Measurements from ENCODE around the gene PRR12. TPM values are rescaled to one million over a fixed set of nuclear protein-coding genes. Genes with fewer than 3 reads are reported as not detected.

Gene PRR12
- total RNA-seq, 2 experiments from 2014 or later, result 33.0 to 36.2 TPM

- no peaks in the 10 kb centered on the region for H3K27me3 Mint-ChIP-seq
- ChIA-PET CTCF (interaction anchor here (0.9 to 10.7 kb wide), 5 partner anchors 8 to 78 kb away, joined by 3 to 297 read pairs (median 4); no protein-coding TSS in a partner anchor), POLR2A (interaction anchor here (0.7 to 5.6 kb wide), 8 partner anchors 7 to 86 kb away, joined by 3 to 41 read pairs (median 4); no protein-coding TSS in a partner anchor)
- DNase-seq, result peak; percentile 76
- H3K9me3 Mint-ChIP-seq, result no peaks in the 10 kb centered on the region
- H3K27ac Mint-ChIP-seq, result peak overlapping the region; percentile 91
- H3K36me3 Mint-ChIP-seq (ENCODE audit: low read depth), result peaks cover 54% of the 10 kb centered on the region
- H3K4me3 Mint-ChIP-seq, result peak overlapping the region; percentile 52
- peaks cover 79% of the 10 kb centered on the region for H3K4me1 Mint-ChIP-seq
Observed at GRCh38 chr19:49554701-49555181, 36.2 kb upstream of the PRR12 start.

GRCh38 chr19:49555600-49556411 lies 35.2 kb upstream of the PRR12 start:
- no peaks in the 10 kb centered on the region for H3K9me3 Mint-ChIP-seq
- peak overlapping the region; percentile 91 for H3K27ac Mint-ChIP-seq
- peak; percentile 87 for DNase-seq
- ChIA-PET POLR2A (interaction anchor here (0.7 to 5.6 kb wide), 4 partner anchors 6 to 52 kb away, joined by 3 to 38 read pairs (median 4); no protein-coding TSS in a partner anchor), CTCF (interaction anchor here (0.8 to 10.7 kb wide), 7 partner anchors 9 to 79 kb away, joined by 3 to 297 read pairs (median 4); no protein-coding TSS in a partner anchor)
- peaks cover 81% of the 10 kb centered on the region for H3K4me1 Mint-ChIP-seq
- H3K27me3 Mint-ChIP-seq, result no peaks in the 10 kb centered on the region
- peak overlapping the region; percentile 47 for H3K4me3 Mint-ChIP-seq
- peaks cover 64% of the 10 kb centered on the region for H3K36me3 Mint-ChIP-seq (ENCODE audit: low read depth)

- Mint-ChIP-seq H3K9me3 (no peaks in the 10 kb centered on the region), H3K27ac (peak overlapping the region; percentile 94), H3K27me3 (no peaks in the 10 kb centered on the region), H3K4me3 (peak overlapping the region; percentile 63), H3K4me1 (peaks cover 87% of the 10 kb centered on the region), H3K36me3 (ENCODE audit: low read depth) (peaks cover 64% of the 10 kb centered on the region)
- DNase-seq, result no peak
- ChIA-PET POLR2A (interaction anchor here (1.3 to 5.3 kb wide), 4 partner anchors 8 to 103 kb away, joined by 3 to 75 read pairs (median 8); partner anchors contain the start of gene ALDH16A1), CTCF (interaction anchor here (0.8 to 7.5 kb wide), 5 partner anchors 9 to 13 kb away, joined by 4 to 102 read pairs (median 7); no protein-coding TSS in a partner anchor)
Observed at GRCh38 chr19:49556412-49557398, 34.3 kb upstream of the PRR12 start.

- H3K27me3 Mint-ChIP-seq, result no peaks in the 10 kb centered on the region
- ChIA-PET CTCF (interaction anchor here (0.7 to 7.5 kb wide), 7 partner anchors 9 to 68 kb away, joined by 3 to 102 read pairs (median 4); no protein-coding TSS in a partner anchor), POLR2A (interaction anchor here (0.6 to 5.3 kb wide), 7 partner anchors 9 to 544 kb away, joined by 3 to 75 read pairs (median 4); partner anchors contain the start of genes ALDH16A1, PRR12 and RCN3)
- H3K9me3 Mint-ChIP-seq, result no peaks in the 10 kb centered on the region
- H3K27ac Mint-ChIP-seq, result peak overlapping the region; percentile 94
- peaks cover 62% of the 10 kb centered on the region for H3K36me3 Mint-ChIP-seq (ENCODE audit: low read depth)
- peaks cover 89% of the 10 kb centered on the region for H3K4me1 Mint-ChIP-seq
- peak overlapping the region; percentile 63 for H3K4me3 Mint-ChIP-seq
- DNase-seq, result no peak
Observed at GRCh38 chr19:49557641-49558325, 33.2 kb upstream of the PRR12 start.

- H3K27ac Mint-ChIP-seq, result peak overlapping the region; percentile 94
- ChIA-PET CTCF (interaction anchor here (0.7 to 7.5 kb wide), 6 partner anchors 8 to 69 kb away, joined by 3 to 102 read pairs (median 6); no protein-coding TSS in a partner anchor), POLR2A (interaction anchor here (0.6 to 5.3 kb wide), 10 partner anchors 10 to 687 kb away, joined by 3 to 75 read pairs (median 4); partner anchors contain the start of genes FCGRT, PPP1R15A, PRR12 and RCN3)
- H3K36me3 Mint-ChIP-seq (ENCODE audit: low read depth), result peaks cover 62% of the 10 kb centered on the region
- peak overlapping the region; percentile 77 for H3K4me3 Mint-ChIP-seq
- DNase-seq, result no peak
- H3K9me3 Mint-ChIP-seq, result no peaks in the 10 kb centered on the region
- peaks cover 88% of the 10 kb centered on the region for H3K4me1 Mint-ChIP-seq
- H3K27me3 Mint-ChIP-seq, result no peaks in the 10 kb centered on the region
Observed at GRCh38 chr19:49558591-49558990, 32.4 kb upstream of the PRR12 start.

GRCh38 chr19:49559443-49559842 lies 31.5 kb upstream of the PRR12 start:
- DNase-seq, result no peak
- Mint-ChIP-seq H3K27ac (peak overlapping the region; percentile 94), H3K36me3 (ENCODE audit: low read depth) (peaks cover 63% of the 10 kb centered on the region), H3K4me3 (peak overlapping the region; percentile 77), H3K4me1 (peaks cover 86% of the 10 kb centered on the region), H3K9me3 (no peaks in the 10 kb centered on the region), H3K27me3 (no peaks in the 10 kb centered on the region)
- POLR2A ChIA-PET, result interaction anchor here (0.9 to 5.3 kb wide), 9 partner anchors 7 to 688 kb away, joined by 3 to 75 read pairs (median 10); partner anchors contain the start of genes NOSIP, PPP1R15A and PRRG2
- CTCF ChIA-PET, result interaction anchor here (1.9 to 7.5 kb wide), 3 partner anchors 11 to 53 kb away, joined by 9 to 102 read pairs (median 51); no protein-coding TSS in a partner anchor

GRCh38 chr19:49559928-49560327 lies 31.1 kb upstream of the PRR12 start:
- no peak for DNase-seq
- peak overlapping the region; percentile 94 for H3K27ac Mint-ChIP-seq
- POLR2A ChIA-PET, result interaction anchor here (1.0 to 5.3 kb wide), 7 partner anchors 7 to 108 kb away, joined by 3 to 75 read pairs (median 13); partner anchors contain the start of genes NOSIP, PIH1D1, PRRG2 and RPL13A
- CTCF ChIA-PET, result interaction anchor here (1.5 to 7.5 kb wide), 4 partner anchors 10 to 55 kb away, joined by 7 to 102 read pairs (median 30); no protein-coding TSS in a partner anchor
- H3K4me3 Mint-ChIP-seq, result peak overlapping the region; percentile 77
- peaks cover 63% of the 10 kb centered on the region for H3K36me3 Mint-ChIP-seq (ENCODE audit: low read depth)
- peaks cover 86% of the 10 kb centered on the region for H3K4me1 Mint-ChIP-seq
- H3K9me3 Mint-ChIP-seq, result no peaks in the 10 kb centered on the region
- no peaks in the 10 kb centered on the region for H3K27me3 Mint-ChIP-seq

GRCh38 chr19:49560358-49560900 lies 30.6 kb upstream of the PRR12 start:
- DNase-seq, result peak; percentile 48
- Mint-ChIP-seq H3K27ac (peak overlapping the region; percentile 94), H3K27me3 (no peaks in the 10 kb centered on the region), H3K9me3 (no peaks in the 10 kb centered on the region), H3K36me3 (ENCODE audit: low read depth) (peaks cover 63% of the 10 kb centered on the region), H3K4me1 (peaks cover 86% of the 10 kb centered on the region), H3K4me3 (peak overlapping the region; percentile 77)
- ChIA-PET CTCF (interaction anchor here (0.6 to 7.5 kb wide), 4 partner anchors 10 to 122 kb away, joined by 3 to 102 read pairs (median 29); no protein-coding TSS in a partner anchor), POLR2A (interaction anchor here (0.8 to 5.3 kb wide), 9 partner anchors 8 to 109 kb away, joined by 3 to 75 read pairs (median 4); partner anchors contain the start of genes FCGRT, NOSIP, PIH1D1 and PRRG2)

GRCh38 chr19:49564616-49565045 lies 26.4 kb upstream of the PRR12 start:
- peak; percentile 27 for DNase-seq
- H3K4me1 Mint-ChIP-seq, result peaks cover 87% of the 10 kb centered on the region
- peak overlapping the region; percentile 26 for H3K4me3 Mint-ChIP-seq
- no peaks in the 10 kb centered on the region for H3K27me3 Mint-ChIP-seq
- H3K9me3 Mint-ChIP-seq, result no peaks in the 10 kb centered on the region
- peak overlapping the region; percentile 78 for H3K27ac Mint-ChIP-seq
- ChIA-PET CTCF (interaction anchor here (0.8 to 11.6 kb wide), 2 partner anchors 15 to 108 kb away, joined by 4 to 297 read pairs; no protein-coding TSS in a partner anchor), POLR2A (interaction anchor here (0.7 to 1.5 kb wide), 3 partner anchors 10 to 739 kb away, joined by 3 to 4 read pairs (median 3); partner anchors contain the start of gene RPS11)
- peaks cover 35% of the 10 kb centered on the region for H3K36me3 Mint-ChIP-seq (ENCODE audit: low read depth)

- peaks cover 87% of the 10 kb centered on the region for H3K4me1 Mint-ChIP-seq
- peak overlapping the region; percentile 99 for H3K27ac Mint-ChIP-seq
- H3K9me3 Mint-ChIP-seq, result no peaks in the 10 kb centered on the region
- H3K4me3 Mint-ChIP-seq, result no peak overlapping the region
- ChIA-PET POLR2A (interaction anchor here (0.7 to 6.8 kb wide), 10 partner anchors 6 to 740 kb away, joined by 3 to 75 read pairs (median 4); partner anchors contain the start of genes ALDH16A1, NOSIP, PRRG2 and RPS11), CTCF (interaction anchor here (0.8 to 11.6 kb wide), 3 partner anchors 15 to 107 kb away, joined by 3 to 297 read pairs (median 4); no protein-coding TSS in a partner anchor)
- peaks cover 31% of the 10 kb centered on the region for H3K36me3 Mint-ChIP-seq (ENCODE audit: low read depth)
- no peak for DNase-seq
- H3K27me3 Mint-ChIP-seq, result no peaks in the 10 kb centered on the region
Observed at GRCh38 chr19:49565261-49565660, 25.7 kb upstream of the PRR12 start.

Measured in activated CD4-positive, alpha-beta memory T cell treated with anti-CD3 and anti-CD28 coated beads, Interleukin-2, amount 10 ng/mL, durations not matched to agents 7 days and 5 days (primary cell).